K562 (cell line): Measurements from ENCODE around the gene NPFFR1. TPM values are rescaled to one million over a fixed set of nuclear protein-coding genes. Genes with fewer than 3 reads are reported as not detected.

Source experiments
- ATAC-seq: fragments of 200-7000 bp; cut with Tn5 transposase; 3 replicates; pipeline ENCODE4 v1.9.1; 2020; ENCODE audit warnings: moderate library complexity
- BruUV-seq: library from RNA; stranded (reverse); fragments of 400-500 nt; replicated peaks from 2 replicates; lab custom pipeline; 2021; lab: Mats Ljungman, UMichigan
- CTCF ChIA-PET: fragments of 300-600 bp; formaldehyde crosslinking; extraction: SDS; loops from one replicate; lab custom pipeline; 2021; ENCODE audit warnings: low intra/inter-chr PET ratio; lab: Yijun Ruan, JAX
- POLR2A ChIA-PET: fragments of 300-600, 350-650 bp; sonication (Branson Sonifier 250); formaldehyde crosslinking; extraction: SDS; loops from one replicate; lab custom pipeline; 2021; ENCODE audit warnings: antibody characterized with exemption, inconsistent platforms; lab: Yijun Ruan, JAX
- DNase-seq, 4 experiments: peaks; one replicate each; pipeline versions ENCODE4 v3.0.0 to v3.0.0-alpha.2; 2011 to 2018; ENCODE audit warnings: low spot score in 3 of 4, mixed read lengths in 3 of 4; ENCODE audit errors: extremely low read depth in 1 of 4
- FAIRE-seq: peaks from 2 replicates; lab custom pipeline; 2011; peaks lifted over from hg19 to GRCh38; lab: Jason Lieb, UNC
- H2AFZ ChIP-seq: 2 replicates; pipeline ENCODE4 v1.6.0; 2011; ENCODE audit warnings: low read depth, low read length, control low read depth, inconsistent platforms
- H3K27ac ChIP-seq: fragments of 200-600 bp; 3 replicates; pipeline ENCODE4 v1.8.0; 2011; ENCODE audit warnings: low read depth, mild to moderate bottlenecking, control low read depth, inconsistent platforms, low read length, moderate library complexity, mixed read lengths; ENCODE audit errors: extremely low read depth
- H3K27me3 ChIP-seq, 2 experiments: fragments of 300-600 bp in 1 of 2; 2 replicates in 1 of 2; 3 replicates in 1 of 2; pipeline versions ENCODE4 v1.6.0 to v1.8.0; 2011; ENCODE audit warnings: inconsistent platforms in 2 of 2, low read length in 2 of 2, mild to moderate bottlenecking in 1 of 2, mixed read lengths in 1 of 2, moderate library complexity in 1 of 2; ENCODE audit not compliant: control insufficient read depth in 2 of 2, insufficient read depth in 2 of 2
- H3K36me3 ChIP-seq: fragments of 300-600 bp; 3 replicates; pipeline ENCODE4 v1.8.0; 2011; ENCODE audit warnings: mild to moderate bottlenecking, low read length, inconsistent platforms; ENCODE audit not compliant: control insufficient read depth, insufficient read depth
- H3K4me1 ChIP-seq, 2 experiments: fragments of 200-600 bp in 1 of 2; replicated peaks in 1 of 2; 2 replicates in 1 of 2; 3 replicates in 1 of 2; pipeline versions ENCODE4 v1.5.1 to v1.8.0; 2011; ENCODE audit warnings: inconsistent platforms in 2 of 2, low read length in 2 of 2, mild to moderate bottlenecking in 1 of 2, mixed read lengths in 1 of 2, moderate library complexity in 1 of 2; ENCODE audit not compliant: control insufficient read depth in 2 of 2, insufficient read depth in 2 of 2
- H3K4me2 ChIP-seq: 2 replicates; pipeline ENCODE4 v1.6.1; 2011; ENCODE audit warnings: low read length, control low read depth, inconsistent platforms, mixed read lengths; ENCODE audit not compliant: insufficient read depth
- H3K4me3 ChIP-seq: fragments of 200-600 bp; sonication (generic), shearing (Covaris generic); 2 replicates; pipeline ENCODE4 v1.5.1; 2016; ENCODE audit warnings: control low read depth, inconsistent platforms
- H3K79me2 ChIP-seq: fragments of 200-600 bp; 3 replicates; pipeline ENCODE4 v1.8.0; 2011; ENCODE audit warnings: low read length, inconsistent platforms; ENCODE audit not compliant: control insufficient read depth, insufficient read depth
- H3K9ac ChIP-seq, 2 experiments: 2 replicates each; pipeline versions ENCODE4 v1.6.0 to v1.6.1; 2011; ENCODE audit warnings: low read depth in 2 of 2, low read length in 2 of 2, control low read depth in 1 of 2, inconsistent platforms in 1 of 2, mild to moderate bottlenecking in 1 of 2, mixed read lengths in 1 of 2; ENCODE audit not compliant: insufficient read depth in 1 of 2
- H3K9me1 ChIP-seq: one replicate; pipeline ENCODE4 v1.6.0; 2011; ENCODE audit warnings: inconsistent platforms, mild to moderate bottlenecking, low read length, moderate library complexity; ENCODE audit not compliant: control insufficient read depth, insufficient read depth
- H3K9me3 ChIP-seq: replicated peaks from 2 replicates; pipeline ENCODE4 v1.5.1; 2011; ENCODE audit warnings: low read depth, low read length, inconsistent platforms; ENCODE audit not compliant: control insufficient read depth, insufficient read depth
- H4K20me1 ChIP-seq: replicated peaks from 2 replicates; pipeline ENCODE4 v1.6.1; 2011; ENCODE audit warnings: low read length, inconsistent platforms, mixed read lengths; ENCODE audit not compliant: control insufficient read depth, insufficient read depth
- CTCF ChIP-seq, 3 experiments: IDR thresholded peaks in 2 of 3; conservative IDR thresholded peaks in 1 of 3; 2 replicates each; pipeline ENCODE4 v1.5.1; 2011 to 2012; ENCODE audit warnings: low read length in 3 of 3, mild to moderate bottlenecking in 3 of 3, control low read depth in 2 of 3, improper control_type of control experiment in 1 of 3, inconsistent platforms in 1 of 3, low read depth in 1 of 3, mixed read lengths in 1 of 3, moderate library complexity in 1 of 3; ENCODE audit not compliant: insufficient read depth in 2 of 3
- ELK3 ChIP-seq: fragments of 450-650 bp; formaldehyde crosslinking; IDR thresholded peaks from 2 replicates; pipeline ENCODE4 v1.4.0; 2020; ENCODE audit warnings: mild to moderate bottlenecking
- REST ChIP-seq, 2 experiments: fragments of 450-650 bp; formaldehyde crosslinking in 1 of 2; IDR thresholded peaks; 2 replicates each; pipeline versions ENCODE4 v1.4.0 to v1.6.1; 2014 to 2020; ENCODE audit warnings: mild to moderate bottlenecking in 2 of 2, borderline replicate concordance in 1 of 2, low read depth in 1 of 2
- WGBS: fragments of 100-300 bp; shearing (Covaris generic); methylation state at CpG from one replicate; pipeline ENCODE4 v1.1.6; 2016; ENCODE audit warnings: low coverage, mixed read lengths; ENCODE audit not compliant: insufficient coverage; ENCODE audit errors: missing lambda C conversion rate; 5-methylcytosine and 5-hydroxymethylcytosine counted together
- in situ Hi-C: fragments of 300-500 bp; cut with MboI; formaldehyde crosslinking; loops from 4 replicates; pipeline ENCODE4 v1.15.0; 2018; ENCODE audit warnings: inconsistent platforms, mixed read lengths
- intact Hi-C: fragments of 100-400 bp; cut with micrococcal nuclease; formaldehyde crosslinking; loops from 2 replicates; pipeline ENCODE4 v1.14.2; 2022
- polyA plus RNA-seq, 8 experiments: library from polyadenylated mRNA; depleted of rRNA in 4 of 8; stranded (reverse) in 5 of 8; unstranded in 3 of 8; fragments of >200 nt; fragmentation: Nextera tagmentation in 2 of 8; fragmentation: Illumina TruSeq in 1 of 8; extraction: Ambion mirVana in 2 of 8; extraction: Trizol in 1 of 8; gene quantifications; 2 replicates each; pipeline versions ENCODE4 v1.2.1 to v1.2.3, GENCODE V29; 2011 to 2014; ENCODE audit warnings: inconsistent platforms in 1 of 8, missing spikeins in 1 of 8
- total RNA-seq, 7 experiments: library from RNA; depleted of rRNA in 6 of 7; stranded (reverse); fragments of >200 nt in 6 of 7; fragmentation: Illumina TruSeq in 2 of 7; extraction: Trizol in 2 of 7; gene quantifications; 2 replicates each; pipeline versions ENCODE4 v1.2.1 to v1.2.3, GENCODE V29; 2011 to 2021; ENCODE audit warnings: low replicate concordance in 1 of 7

NPFFR1 gene
- total and polyA plus RNA-seq, 9 of the 15 experiments (the other 6 are each of a cell fraction or from before 2014, with no cell fraction given), result under 0.01 TPM; not detected in 8

- TF ChIP-seq REST (IDR thresholded peaks at IDR 0.05; ENCODE audit: borderline replicate concordance), result peak; percentile 63
- no peak for TF ChIP-seq REST (CRISPR knock-in tag; IDR thresholded peaks at IDR 0.05; ENCODE audit: low read depth)
These were observed 23.1 kb downstream of the NPFFR1 start (continued) for GRCh38 chr10:70260734-70261133.

- no peaks in the 10 kb centered on the region for H3K9me3 ChIP-seq
- H3K9ac ChIP-seq, result no peak overlapping the region
- POLR2A ChIA-PET, result interaction anchor here (0.6 kb wide), 1 partner anchor 10 kb away, joined by 3 read pairs; no protein-coding TSS in a partner anchor
- peaks cover 5% of the 10 kb centered on the region; the same call in 1 of the 2 replicates for H4K20me1 ChIP-seq
- TF ChIP-seq CTCF (IDR thresholded peaks at IDR 0.05 in 2 of 3, conservative IDR thresholded peaks at IDR 0.05 in 1 of 3; ENCODE audit: insufficient read depth in 2 of 3, low read depth in 1 of 3, low read length in 3 of 3) (peak in 2 of 3 experiments; percentile 16 to 26; a peak in 2 of 6 replicates), ELK3 (CRISPR knock-in tag) (no peak)
- TF ChIP-seq, all 486 proteins: peak for 1
- intact Hi-C loops, result no loop called here
- no TSS peak for BruUV-seq
- H3K27me3 ChIP-seq, result peaks cover 19 to 48% of the 10 kb centered on the region in 2 experiments
- in situ Hi-C loops, result no loop called here
- no peak overlapping the region for H3K4me2 ChIP-seq
- H3K79me2 ChIP-seq, result no peaks in the 10 kb centered on the region
- no peak for ATAC-seq
- no peak overlapping the region for H3K4me3 ChIP-seq
- WGBS, result 0% methylated on average over 1 of the region's 1 CpG
- no peaks in the 10 kb centered on the region for H3K36me3 ChIP-seq
- no peak overlapping the region for H3K27ac ChIP-seq
- H2AFZ ChIP-seq, result no peak overlapping the region
- H3K9me1 ChIP-seq, result no peaks in the 10 kb centered on the region
- DNase-seq, result no peak
- H3K4me1 ChIP-seq, result peaks cover 0 to 8% of the 10 kb centered on the region in 2 experiments; a peak in 3 of 5 replicates
- CTCF ChIA-PET, result no interaction called here
- no peak for FAIRE-seq
These were observed 23.5 kb downstream of the NPFFR1 start for GRCh38 chr10:70260259-70260658.
